Fibroblast of the aortic adventitia (primary cell): ENCODE measurements around the gene ZNF768. TPM values are rescaled to one million over a fixed set of nuclear protein-coding genes. Genes with fewer than 3 reads are reported as not detected.

ENCODE experiments used
- DNase-seq: peaks from one replicate; pipeline ENCODE4 v3.0.0-alpha.2; 2010; ENCODE audit warnings: low read depth
- H3K4me3 ChIP-seq: 2 replicates; pipeline ENCODE4 v1.5.1; 2011; ENCODE audit warnings: low read depth, mild to moderate bottlenecking, control low read depth, low read length, moderate library complexity
- total RNA-seq: library from RNA; depleted of rRNA; stranded (reverse); fragments of >200 nt; gene quantifications from 2 replicates; pipeline ENCODE4 v1.2.3, GENCODE V29; 2012; ENCODE audit warnings: low replicate concordance
- TF ChIP-seq, protein P1 (sequence below): IDR thresholded peaks from 2 replicates; pipeline ENCODE4 v1.5.1; 2011; ENCODE audit warnings: mild to moderate bottlenecking, low read length, control low read depth, inconsistent platforms; ENCODE audit not compliant: insufficient read depth

Gene ZNF768
- total RNA-seq, 1 donor: 21.6 TPM

DNA sequence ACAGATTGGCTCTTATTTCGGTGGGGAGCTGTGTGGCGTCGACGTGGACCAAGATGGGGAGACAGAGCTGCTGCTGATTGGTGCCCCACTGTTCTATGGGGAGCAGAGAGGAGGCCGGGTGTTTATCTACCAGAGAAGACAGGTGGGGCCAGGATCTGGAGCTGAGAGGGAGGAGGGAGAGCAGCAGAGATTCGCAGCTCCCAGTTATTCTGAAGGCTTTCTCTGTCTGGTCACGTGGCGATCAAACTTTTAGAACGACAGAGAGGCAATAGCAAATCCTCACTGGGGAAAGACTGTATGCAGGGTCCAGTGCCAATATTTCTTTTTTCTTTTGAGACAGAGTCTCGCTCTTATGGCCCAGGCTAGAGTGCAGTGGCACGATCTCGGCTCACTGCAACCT, 31.7 kb downstream of the ZNF768 start:
- H3K4me3 ChIP-seq: no peak overlapping the region
- no peak for DNase-seq
- TF ChIP-seq, protein P1, sequence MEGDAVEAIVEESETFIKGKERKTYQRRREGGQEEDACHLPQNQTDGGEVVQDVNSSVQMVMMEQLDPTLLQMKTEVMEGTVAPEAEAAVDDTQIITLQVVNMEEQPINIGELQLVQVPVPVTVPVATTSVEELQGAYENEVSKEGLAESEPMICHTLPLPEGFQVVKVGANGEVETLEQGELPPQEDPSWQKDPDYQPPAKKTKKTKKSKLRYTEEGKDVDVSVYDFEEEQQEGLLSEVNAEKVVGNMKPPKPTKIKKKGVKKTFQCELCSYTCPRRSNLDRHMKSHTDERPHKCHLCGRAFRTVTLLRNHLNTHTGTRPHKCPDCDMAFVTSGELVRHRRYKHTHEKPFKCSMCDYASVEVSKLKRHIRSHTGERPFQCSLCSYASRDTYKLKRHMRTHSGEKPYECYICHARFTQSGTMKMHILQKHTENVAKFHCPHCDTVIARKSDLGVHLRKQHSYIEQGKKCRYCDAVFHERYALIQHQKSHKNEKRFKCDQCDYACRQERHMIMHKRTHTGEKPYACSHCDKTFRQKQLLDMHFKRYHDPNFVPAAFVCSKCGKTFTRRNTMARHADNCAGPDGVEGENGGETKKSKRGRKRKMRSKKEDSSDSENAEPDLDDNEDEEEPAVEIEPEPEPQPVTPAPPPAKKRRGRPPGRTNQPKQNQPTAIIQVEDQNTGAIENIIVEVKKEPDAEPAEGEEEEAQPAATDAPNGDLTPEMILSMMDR: no peak

DNA sequence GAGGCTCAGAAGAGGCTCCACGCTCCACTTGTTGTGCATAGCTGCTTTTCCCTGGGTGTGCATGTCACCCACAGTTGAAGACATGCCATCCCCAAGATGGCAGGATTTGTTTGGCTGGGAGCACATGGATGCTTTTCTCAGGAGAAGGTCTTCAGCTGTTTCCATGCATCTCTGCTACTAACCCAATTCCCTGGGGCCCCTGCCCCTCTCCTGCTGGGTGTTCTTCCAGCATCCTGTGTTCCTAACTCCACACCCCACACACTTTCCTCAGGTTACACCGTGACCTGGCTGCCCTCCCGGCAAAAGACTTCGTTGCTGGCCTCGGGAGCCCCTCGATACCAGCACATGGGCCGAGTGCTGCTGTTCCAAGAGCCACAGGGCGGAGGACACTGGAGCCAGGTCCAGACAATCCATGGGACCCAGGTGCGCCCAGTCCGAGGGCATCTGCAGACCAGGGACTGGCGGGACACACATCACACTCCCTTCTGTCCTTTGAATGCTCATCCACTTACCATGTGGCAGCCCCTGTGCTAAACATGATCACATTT, 32.4 kb downstream of the ZNF768 start:
- DNase-seq: no peak
- TF ChIP-seq, protein P1: no peak
- no peak overlapping the region for H3K4me3 ChIP-seq

DNA sequence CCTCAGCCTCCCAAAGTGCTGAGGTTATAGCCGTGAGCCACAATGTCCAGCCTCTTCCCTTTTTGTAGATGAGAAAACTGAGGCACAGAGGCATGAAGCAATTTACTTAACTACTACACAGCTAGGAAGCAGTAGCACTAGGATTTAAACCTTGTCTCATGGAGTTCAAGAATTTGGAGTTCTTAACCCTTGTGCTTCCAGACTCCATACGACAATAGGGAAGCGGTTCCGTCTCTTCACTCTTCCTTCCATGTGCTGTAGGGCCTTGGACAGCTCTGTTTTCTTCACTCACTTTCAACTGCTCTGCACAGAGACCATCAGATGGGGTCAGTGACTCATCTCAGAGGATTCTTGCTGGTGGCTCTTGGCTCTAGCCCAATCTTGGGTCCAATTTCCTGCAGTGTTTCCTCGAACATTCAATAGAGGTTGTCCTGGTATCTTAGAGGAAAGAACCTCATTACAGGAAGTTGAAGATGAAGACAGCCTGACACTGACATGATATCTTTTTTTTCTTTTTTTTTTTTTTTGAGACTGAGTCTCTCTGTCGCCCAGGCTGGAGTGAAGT, 34.5 kb downstream of the ZNF768 start:
- H3K4me3 ChIP-seq: no peak overlapping the region
- DNase-seq: peak; percentile 59
- TF ChIP-seq, protein P1: no peak

DNA sequence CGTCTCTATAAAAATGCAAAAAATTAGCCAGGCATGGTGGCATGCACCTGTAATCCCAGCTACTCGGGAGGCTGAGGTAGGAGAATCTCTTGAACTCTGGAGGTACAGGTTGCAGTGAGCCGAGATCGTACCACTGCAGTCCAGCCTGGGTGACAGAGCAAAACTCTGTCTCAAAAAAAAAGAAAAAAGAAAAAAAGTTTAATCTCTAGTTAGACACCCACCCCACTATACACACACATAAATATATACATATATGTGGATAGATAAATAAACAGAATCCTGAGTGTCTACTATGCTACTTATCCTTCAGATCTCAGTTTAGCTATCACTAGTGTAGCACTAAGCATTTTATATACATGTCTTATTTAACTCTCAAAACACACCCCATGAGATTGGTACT, 35.1 kb downstream of the ZNF768 start:
- TF ChIP-seq, protein P1: no peak
- H3K4me3 ChIP-seq: no peak overlapping the region
- DNase-seq: no peak

DNA sequence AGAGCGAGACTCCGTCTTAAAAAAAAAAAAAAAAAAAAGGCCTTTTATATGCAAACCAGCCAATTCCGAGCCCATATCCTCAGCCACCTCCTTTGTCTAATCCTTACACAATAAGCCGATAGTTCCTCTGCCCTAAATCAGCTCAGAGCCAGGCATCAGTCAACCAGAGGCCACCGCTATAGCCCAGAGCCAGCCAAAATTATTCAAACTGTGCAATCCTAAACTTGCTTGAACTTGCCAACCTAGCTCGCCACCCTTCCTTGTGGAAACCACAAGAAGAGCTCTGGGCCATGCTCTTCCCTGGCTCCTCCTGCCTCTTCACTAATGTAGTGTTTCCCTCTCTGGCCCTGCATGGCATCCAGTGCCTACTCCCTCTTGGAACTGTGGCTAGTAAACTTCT, 36.2 kb downstream of the ZNF768 start:
- no peak overlapping the region for H3K4me3 ChIP-seq
- DNase-seq: no peak
- TF ChIP-seq, protein P1: no peak

DNA sequence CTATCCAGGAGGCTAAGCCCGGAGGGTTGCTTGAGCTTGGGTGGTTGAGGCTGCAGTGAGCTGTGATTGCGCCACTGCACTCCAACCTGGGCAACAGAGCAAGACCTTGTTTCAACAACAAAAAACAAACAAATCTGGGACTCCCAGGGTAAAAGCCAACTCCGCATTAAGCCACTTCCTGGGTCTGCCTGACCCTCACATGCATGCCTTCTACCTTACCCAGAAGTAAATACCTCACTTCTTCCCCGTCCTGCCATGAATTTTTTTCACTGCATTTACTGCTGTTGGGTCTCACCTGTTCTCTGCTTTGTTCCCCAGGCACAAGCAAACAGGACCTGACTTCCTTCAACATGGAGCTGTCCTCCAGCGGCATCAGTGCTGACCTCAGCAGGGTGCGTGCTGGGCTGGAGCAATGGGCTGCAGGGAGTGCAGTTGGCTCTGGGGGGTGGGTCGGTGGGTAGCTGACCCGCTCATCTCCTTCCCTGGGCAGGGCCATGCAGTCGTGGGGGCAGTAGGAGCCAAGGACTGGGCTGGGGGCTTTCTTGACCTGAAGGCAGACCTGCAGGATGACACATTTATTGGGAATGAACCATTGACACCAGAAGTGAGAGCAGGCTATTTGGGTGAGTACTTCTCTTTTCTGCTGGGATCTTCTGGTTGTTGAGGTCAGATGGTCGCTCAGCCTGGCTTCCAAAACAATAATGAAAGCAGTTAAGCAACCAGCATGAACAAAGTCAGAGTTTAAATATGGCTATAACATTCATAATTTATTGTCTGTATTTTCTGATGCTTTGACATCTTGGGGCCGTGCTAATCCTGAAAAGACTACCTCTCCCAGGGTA, 37.4 kb downstream of the ZNF768 start:
- H3K4me3 ChIP-seq: no peak overlapping the region
- DNase-seq: no peak
- TF ChIP-seq, protein P1: no peak
